ENCODE results near the gene KIR2DL1.
"Not testable (repeated sequence)": the region's sequence is repeated elsewhere in the genome, so short reads cannot be mapped to it uniquely, and the experiment has no call there.

The KIR2DL1 gene

DNA sequence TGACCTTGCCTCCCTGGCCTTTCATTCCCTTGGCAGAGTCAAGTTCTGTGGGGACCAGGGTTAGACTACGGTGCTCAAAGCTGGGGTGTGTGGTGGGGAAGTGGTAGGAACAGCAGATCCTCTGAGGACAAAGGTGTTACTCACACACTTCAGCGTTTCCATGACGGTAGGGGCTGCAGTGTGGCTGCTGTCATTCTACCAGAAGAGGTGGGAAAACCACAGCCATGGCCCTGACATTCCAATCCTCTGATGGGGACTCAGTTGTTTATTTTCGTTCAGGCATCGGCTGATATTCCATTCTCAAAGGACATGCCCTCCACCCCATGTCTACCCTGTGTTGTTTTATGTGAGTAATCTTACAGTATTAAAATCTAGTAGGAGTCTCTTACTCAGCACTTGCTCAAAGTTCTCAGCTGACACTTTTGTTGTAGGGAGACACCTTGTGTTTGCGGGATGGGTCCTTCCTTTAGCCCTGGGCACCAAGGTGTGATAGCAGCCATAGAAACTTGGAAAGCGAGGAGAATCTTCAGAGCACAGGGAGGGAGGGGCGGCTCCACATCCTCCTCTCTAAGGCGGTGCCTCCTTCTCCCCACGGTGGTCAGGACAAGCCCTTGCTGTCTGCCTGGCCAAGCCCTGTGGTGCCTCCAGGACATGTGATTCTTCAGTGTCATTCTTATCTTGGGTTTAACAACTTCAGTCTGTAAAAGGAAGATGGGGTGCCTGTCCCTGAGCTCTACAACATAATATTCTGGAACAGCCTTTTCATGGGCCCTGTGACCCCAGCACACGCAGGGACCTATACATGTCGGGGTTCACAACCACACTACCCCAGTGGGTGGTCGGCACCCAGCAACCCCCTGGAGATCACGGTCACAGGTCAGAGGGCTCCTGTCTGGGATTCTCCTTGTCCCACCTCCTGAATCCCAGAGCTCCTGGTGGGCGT is 1.7 kb downstream of the KIR2DL1 start:
- DNase-seq (ENCODE audit: low read depth in 4 of 4, low spot score in 1 of 4), result not testable (repeated sequence)

DNA sequence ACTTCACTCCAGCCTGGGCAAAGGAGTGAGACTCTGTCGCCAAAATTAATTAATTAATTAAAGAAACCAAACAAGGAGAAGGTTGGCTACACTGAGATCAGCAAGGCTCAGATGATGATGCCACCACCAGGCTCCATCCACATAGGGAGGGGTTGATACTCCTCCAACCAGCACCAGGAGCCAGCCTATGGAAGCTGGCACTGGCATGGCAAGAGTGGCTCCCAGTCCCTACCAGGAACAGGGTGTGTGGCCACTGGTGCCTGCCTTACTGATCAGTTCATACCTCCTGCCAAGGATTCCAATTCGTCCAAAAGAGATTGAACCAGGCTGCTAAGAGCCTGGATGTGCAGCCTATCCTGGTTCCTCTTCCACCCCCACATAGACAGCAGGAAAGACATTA is 3.1 kb downstream of the KIR2DL1 start:
- not testable (repeated sequence) for DNase-seq (ENCODE audit: low read depth in 4 of 4, low spot score in 1 of 4)

DNA sequence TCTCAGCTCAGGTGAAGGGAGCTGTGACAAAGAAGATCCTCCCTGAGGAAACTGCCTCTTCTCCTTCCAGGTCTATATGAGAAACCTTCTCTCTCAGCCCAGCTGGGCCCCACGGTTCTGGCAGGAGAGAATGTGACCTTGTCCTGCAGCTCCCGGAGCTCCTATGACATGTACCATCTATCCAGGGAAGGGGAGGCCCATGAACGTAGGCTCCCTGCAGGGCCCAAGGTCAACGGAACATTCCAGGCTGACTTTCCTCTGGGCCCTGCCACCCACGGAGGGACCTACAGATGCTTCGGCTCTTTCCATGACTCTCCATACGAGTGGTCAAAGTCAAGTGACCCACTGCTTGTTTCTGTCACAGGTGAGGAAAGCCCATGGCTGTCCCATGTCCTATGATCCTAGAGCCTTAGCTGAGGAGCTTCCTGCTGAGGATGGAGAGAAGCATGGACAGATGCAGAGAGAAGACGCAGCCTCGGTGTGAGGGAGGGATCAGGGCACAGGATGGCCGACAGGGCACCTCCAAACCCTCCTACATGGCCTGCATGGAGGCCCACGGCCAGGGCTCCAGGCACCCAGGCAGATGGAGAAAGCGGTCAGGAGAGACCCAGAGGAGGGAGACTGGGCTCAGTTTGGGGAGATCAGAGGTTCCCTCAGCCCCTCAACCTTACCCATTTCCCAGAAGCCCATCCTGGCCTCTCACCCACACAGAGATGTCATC is 5.7 kb downstream of the KIR2DL1 start:
- DNase-seq (ENCODE audit: low read depth in 4 of 4, low spot score in 1 of 4), result not testable (repeated sequence)

DNA sequence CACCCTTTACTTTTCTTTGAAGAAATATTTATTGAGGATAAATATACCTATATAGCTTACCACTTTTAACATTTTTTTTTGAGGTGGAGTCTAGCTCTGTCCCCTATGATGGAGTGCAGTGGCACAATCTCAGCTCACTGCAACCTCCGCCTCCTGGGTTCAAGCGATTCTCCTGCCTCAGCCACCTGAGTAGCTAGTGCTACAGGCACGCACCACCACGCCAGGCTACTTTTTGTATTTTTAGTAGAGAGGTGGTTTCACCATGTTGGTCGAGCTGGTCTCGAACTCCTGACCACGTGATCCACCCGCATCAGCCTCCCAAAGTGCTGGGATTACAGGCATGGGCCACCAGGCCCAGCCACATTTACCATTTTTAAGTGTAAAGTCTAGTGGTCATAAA is 6.2 kb downstream of the KIR2DL1 start:
- DNase-seq (ENCODE audit: low read depth in 4 of 4, low spot score in 1 of 4), result not testable (repeated sequence)

DNA sequence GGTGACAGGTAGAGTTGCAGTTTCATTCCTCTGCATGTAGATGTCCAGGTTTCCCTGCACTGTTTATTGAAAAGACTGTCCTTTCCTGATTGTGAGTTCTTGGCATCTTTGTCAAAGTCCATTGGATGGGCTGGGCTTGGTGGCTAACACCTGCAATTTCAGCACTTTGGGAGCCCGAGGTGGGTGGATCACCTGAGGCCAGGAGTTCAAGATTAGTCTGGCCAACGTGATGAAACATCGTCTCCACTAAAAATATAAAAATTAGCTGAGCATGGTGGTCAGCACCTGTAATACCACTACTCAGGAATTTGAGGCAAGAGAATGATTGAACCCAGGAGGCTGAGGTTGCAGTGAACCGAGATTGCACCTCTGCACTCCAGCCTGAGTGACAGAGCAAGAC is 8.3 kb downstream of the KIR2DL1 start:
- DNase-seq (ENCODE audit: low read depth in 4 of 4, low spot score in 1 of 4), result not testable (repeated sequence)

DNA sequence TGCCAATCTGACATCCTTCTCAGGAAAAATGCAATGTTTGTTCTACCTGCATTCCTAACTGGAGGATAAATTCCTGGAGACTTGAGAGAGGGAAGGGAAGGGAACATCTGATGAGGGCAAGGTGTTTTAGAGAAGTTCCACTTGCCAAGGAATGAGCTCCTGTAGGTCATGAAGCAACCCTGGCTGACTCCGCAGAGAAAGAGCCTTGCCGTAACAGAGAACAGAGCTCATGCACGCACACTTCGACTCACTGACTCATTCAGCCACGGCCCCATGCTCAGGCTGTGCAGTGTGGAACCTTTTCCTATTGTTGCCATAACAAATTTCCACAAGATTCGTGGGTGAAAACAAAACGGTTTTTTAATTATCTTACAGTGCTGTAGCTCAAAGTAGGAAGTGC is 9.3 kb downstream of the KIR2DL1 start:
- DNase-seq (ENCODE audit: low read depth in 4 of 4, low spot score in 1 of 4), result not testable (repeated sequence)

DNA sequence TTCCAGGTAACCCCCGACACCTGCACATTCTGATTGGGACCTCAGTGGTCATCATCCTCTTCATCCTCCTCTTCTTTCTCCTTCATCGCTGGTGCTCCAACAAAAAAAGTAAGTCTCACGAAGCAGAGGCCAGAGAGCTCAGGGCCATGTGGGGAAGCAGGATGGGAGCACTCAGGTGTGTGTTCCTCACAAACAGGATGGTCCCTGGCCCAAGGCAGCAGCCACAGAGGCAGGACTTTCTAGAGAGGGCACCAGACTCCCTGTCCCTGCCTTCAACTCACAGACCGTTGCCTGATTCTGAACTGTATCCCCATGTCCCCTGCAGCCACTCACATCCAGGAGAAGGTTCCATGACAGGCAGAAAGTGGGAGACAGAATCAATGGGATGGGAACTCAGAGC is 13.3 kb downstream of the KIR2DL1 start:
- DNase-seq (ENCODE audit: low read depth in 4 of 4, low spot score in 1 of 4), result not testable (repeated sequence)

DNA sequence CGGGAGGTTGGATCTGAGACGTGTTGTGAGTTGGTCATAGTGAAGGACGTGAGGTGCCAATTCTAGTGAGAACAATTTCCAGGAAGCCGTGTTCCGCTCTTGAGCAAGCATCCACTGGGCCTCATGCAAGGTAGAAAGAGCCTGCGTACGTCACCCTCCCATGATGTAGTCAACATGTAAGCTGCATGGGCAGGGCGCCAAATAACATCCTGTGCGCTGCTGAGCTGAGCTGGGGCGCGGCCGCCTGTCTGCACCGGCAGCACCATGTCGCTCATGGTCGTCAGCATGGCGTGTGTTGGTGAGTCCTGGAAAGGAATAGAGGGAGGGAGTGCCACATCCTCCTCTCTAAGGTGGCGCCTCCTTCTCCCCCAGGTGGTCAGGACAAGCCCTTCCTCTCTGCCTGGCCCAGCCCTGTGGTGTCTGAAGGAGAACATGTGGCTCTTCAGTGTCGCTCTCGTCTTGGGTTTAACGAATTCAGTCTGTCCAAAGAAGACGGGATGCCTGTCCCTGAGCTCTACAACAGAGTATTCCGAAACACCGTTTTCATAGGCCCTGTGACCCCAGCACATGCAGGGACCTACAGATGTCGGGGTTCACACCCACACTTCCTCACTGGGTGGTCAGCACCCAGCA is 16.6 kb downstream of the KIR2DL1 start:
- not testable (repeated sequence) for DNase-seq (ENCODE audit: low read depth in 4 of 4, low spot score in 1 of 4)

DNA sequence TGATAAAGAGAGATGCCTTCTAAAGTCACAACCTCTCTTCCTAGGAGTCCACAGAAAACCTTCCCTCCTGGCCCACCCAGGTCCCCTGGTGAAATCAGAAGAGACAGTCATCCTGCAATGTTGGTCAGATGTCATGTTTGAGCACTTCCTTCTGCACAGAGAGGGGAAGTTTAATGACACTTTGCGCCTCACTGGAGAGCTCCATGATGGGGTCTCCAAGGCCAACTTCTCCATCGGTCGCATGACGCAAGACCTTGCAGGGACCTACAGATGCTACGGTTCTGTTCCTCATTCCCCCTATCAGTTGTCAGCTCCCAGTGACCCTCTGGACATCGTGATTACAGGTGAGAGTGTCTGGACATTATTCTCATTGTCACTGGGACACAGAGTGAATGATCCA is 18.6 kb downstream of the KIR2DL1 start:
- DNase-seq (ENCODE audit: low read depth in 4 of 4, low spot score in 1 of 4), result not testable (repeated sequence)

DNA sequence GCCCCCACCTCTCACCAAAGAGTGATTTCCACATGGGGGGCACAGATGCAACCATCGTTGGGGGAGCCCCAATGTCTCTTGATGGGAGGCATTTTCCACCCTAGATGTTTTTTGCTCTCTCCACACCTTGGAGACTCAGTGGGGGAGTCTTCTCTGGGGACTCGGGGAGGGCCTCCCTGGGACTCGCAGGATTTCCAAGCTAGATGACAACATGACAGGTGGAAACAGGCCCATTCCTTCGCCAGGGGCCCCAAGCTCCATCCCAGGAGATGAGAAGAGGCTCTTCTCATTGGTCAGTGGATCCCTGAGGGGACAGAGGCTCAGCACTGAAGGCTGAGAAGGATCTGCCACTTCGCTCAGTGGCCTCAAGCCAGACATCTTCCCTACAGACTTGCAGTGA is 21.1 kb downstream of the KIR2DL1 start:
- DNase-seq (ENCODE audit: low read depth in 4 of 4, low spot score in 1 of 4), result no peak

DNA sequence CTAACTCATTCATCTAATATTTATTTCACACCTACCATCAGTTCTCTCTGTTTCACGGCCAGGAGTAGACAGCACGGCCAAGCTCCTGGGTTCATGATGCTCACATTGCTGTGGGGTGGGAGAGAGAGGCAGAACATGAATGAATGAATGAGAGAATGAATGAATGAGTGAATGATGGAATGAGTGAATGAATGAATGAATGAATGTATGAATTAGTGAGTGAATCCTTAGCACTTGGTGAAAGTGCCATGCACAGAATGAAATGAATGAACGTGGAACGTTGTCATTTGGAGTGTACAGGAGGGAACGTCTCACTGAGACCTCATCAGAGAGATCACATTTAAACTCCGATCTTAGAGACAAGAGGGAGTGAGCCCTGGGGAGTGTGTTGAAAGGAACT is 21.9 kb downstream of the KIR2DL1 start:
- DNase-seq (ENCODE audit: low read depth in 4 of 4, low spot score in 1 of 4), result no peak

DNA sequence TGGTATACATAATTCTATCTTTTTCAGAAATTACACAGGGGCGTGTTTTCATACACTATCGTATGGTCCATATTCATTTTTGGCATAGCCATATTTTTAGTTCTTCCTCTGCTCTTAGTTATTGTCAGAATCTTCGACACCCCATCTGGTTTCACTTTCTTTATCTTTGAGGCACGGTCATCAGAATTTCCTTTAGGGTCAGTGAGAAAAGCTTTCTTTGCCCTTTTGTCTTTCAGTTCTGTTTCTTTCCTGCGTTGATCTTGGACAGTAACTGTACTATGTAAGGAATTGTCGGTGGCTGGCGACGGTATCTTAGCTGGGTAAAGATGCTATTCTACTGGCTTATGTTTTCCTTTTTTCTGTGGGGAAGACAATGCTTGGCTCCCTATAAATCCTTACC is 23.2 kb downstream of the KIR2DL1 start:
- no peak for DNase-seq (ENCODE audit: low read depth in 4 of 4, low spot score in 1 of 4)

DNA sequence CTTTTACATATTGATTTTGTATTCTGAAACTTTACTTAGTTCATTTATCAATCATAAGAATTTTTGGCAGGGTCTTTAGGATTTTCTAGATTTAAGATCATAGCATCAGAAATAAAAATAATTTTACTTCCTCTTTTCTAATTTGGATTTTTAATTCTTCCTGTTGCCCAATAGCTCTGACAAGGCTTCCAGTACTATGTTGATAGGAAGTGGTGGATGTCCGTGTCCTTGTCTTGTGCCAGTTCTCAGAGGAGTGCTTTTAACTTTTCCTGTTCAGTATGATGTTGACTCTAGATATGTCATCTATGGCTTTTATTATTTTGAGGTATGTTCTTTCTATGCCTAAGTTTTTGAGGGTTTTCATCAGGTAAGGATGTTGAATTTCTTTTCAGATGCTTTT is 26.2 kb downstream of the KIR2DL1 start:
- DNase-seq (ENCODE audit: low read depth in 4 of 4, low spot score in 1 of 4), result no peak

DNA sequence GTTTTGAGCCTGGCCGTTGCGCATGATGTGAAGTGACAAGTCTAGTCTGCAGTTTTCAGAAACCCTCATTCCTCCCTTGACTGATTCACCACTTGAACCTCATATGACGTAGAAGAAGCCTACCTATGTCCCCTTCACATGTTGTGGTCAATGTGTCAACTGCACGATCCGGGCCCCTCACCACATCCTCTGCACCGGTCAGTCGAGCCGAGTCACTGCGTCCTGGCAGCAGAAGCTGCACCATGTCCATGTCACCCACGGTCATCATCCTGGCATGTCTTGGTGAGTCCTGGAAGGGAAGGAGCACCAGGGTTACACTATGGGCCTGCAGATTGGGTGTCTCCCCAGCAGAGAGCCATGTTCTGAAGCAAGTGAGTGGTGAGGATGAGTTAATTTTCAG is 33.8 kb downstream of the KIR2DL1 start, which contains the start of gene KIR2DL4:
Gene KIR2DL4 (plus strand): TSS at position 201 of the 400 bp plus-strand sequence. CDS start 42 bp downstream, at position 243.
- no peak for DNase-seq (ENCODE audit: low read depth in 4 of 4, low spot score in 1 of 4)

DNA sequence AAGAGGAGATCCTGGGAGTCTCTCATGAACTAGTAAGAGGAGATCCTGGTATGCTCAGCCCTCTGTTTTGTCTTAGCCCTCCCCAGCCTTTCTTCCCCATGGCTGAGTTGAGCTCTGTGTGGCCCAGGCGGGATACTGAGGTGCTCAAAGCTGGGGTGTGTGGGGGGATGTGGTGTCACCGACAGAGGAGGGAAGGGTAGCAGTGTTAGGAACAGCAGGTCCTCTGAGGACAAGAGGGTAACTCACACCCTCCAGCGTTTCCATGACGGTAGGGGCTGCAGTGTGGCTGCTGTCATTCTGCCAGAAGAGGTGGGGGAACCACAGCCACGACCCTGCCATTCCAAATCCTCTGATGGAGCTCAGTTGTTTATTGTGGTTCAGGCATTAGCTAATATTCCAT is 34.5 kb downstream of the KIR2DL1 start:
- DNase-seq (ENCODE audit: low read depth in 4 of 4, low spot score in 1 of 4), result no peak

DNA sequence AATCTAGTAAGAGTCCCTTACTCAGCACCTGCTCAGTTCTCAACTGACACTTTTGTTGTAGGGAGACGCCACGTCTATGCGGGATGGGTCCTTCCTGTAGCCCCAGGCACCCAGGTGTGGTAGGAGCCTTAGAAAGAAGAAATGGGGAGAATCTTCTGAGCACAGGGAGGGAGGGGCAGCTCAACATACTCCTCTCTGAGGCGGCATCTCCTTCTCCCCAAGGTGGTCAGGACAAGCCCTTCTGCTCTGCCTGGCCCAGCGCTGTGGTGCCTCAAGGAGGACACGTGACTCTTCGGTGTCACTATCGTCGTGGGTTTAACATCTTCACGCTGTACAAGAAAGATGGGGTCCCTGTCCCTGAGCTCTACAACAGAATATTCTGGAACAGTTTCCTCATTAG is 35.0 kb downstream of the KIR2DL1 start:
- DNase-seq (ENCODE audit: low read depth in 4 of 4, low spot score in 1 of 4), result no peak

DNA sequence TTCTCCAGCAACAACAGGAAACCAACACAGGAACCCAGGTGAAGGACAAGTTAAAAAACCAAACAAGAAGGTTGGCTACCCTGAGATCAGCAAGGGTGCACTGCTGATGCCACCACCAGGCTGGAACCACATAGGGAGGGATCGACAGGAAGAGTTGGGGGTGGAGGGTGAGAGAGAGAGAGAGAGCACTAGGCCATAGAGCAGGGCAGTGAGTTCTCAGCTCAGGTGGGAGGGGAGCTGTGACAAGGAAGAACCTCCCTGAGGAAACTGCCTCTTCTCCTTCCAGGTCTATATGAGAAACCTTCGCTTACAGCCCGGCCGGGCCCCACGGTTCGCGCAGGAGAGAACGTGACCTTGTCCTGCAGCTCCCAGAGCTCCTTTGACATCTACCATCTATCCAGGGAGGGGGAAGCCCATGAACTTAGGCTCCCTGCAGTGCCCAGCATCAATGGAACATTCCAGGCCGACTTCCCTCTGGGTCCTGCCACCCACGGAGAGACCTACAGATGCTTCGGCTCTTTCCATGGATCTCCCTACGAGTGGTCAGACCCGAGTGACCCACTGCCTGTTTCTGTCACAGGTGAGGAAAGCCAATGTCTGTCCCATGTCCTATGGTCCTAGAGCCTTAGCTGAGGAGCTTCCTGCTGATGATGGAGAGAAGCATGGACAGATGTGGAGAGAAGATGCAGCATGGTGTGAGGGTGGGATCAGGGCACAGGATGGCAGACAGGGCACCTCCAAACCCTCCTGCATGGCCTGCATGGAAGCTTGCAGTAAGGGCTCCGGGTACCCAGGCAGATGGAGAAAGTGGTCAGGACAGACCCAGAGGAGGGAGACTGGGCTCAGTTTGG is 36.3 kb downstream of the KIR2DL1 start:
- no peak for DNase-seq (ENCODE audit: low read depth in 4 of 4, low spot score in 1 of 4)

DNA sequence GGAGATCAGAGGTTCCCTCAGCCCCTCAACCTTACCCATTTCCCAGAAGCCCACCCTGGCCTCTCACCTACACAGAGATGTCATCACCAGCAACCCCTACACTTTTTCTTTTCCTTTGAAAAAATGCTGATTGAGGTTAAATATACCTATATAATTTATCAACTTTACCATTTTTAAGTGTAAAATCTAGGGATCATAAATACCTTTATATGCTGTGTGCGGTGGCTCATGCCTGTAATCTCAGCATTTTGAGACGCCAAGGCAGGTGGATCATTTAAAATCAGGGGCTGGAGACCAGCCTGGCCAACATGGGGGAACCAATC is 36.9 kb downstream of the KIR2DL1 start:
- no peak for DNase-seq (ENCODE audit: low read depth in 4 of 4, low spot score in 1 of 4)

DNA sequence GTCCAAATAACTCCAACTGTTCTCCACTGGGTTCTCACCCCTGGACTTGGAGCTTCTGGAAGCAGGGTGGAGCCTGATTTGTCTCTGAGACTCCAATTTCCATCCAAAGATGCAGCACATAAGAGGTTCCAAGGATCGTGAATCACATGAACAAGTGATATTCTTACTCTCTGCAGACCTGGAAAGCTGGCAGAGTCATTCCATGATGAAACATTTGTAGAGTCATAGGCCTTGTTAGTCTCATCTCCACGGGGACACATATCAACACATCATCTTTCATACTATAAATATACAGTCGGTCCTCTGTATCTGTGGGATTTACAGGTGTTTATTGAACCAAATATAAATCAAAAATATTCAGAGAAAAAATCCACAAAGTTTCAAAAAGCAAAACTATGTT is 45.0 kb downstream of the KIR2DL1 start:
- DNase-seq (ENCODE audit: low read depth in 4 of 4, low spot score in 1 of 4), result not testable (repeated sequence)

DNA sequence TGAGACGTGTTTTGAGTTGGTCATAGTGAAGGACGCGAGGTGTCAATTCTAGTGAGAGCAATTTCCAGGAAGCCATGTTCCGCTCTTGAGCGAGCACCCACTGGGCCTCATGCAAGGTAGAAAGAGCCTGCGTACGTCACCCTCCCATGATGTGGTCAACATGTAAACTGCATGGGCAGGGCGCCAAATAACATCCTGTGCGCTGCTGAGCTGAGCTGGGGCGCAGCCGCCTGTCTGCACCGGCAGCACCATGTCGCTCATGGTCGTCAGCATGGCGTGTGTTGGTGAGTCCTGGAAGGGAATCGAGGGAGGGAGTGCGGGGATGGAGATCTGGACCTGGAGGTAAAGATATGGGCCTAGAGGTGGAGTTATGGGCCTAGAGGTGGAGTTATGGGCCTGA is 46.7 kb downstream of the KIR2DL1 start, which contains the start of gene KIR3DL1:
Gene KIR3DL1 (plus strand): TSS at position 218 of the 400 bp plus-strand sequence.
- DNase-seq (ENCODE audit: low read depth in 4 of 4, low spot score in 1 of 4), result not testable (repeated sequence)
